ENCODE measurements around the gene AKAP13. TPM values are rescaled to one million over a fixed set of nuclear protein-coding genes. Genes with fewer than 3 reads are reported as not detected.

Gene AKAP13
- polyA plus RNA-seq, 4 donors, result 39.4 to 71.6 (median 58.5) TPM

DNA sequence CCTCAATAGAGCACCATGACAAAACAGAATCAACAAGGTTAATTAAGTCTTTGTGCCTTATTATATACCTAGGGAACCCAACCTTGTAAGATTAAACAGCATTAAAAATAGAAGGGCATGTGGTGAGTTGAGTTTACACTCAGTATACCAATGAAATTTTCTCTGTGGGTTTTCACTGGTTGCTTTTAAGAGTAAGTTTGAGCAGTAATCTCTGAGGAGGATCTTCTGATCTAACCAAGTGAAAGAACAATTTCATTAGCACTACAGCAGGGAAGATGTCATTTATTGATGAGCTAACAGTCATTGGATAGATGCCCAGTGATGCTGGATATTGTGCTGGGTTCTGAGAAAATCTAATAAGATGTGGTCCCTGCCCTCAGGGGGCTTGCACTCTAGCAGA, 26.9 kb upstream of the AKAP13 start:
- Histone ChIP-seq H3K4me3 (ENCODE audit: low read depth in 1 of 3, low read length in 3 of 3) (no peak overlapping the region), H3K27ac (ENCODE audit: low read depth in 1 of 3, low read length in 2 of 3) (no peak overlapping the region), H3K4me1 (ENCODE audit: control insufficient read depth in 3 of 3, insufficient read depth in 2 of 3, low read depth in 1 of 3, low read length in 2 of 3) (peaks cover 0 to 5% (median 0%) of the 10 kb centered on the region in 3 donors), H3K9me3 (ENCODE audit: control insufficient read depth in 2 of 2, insufficient read depth in 1 of 2, low read depth in 1 of 2, low read length in 1 of 2) (no peaks in the 10 kb centered on the region), H3K27me3 (ENCODE audit: control insufficient read depth in 3 of 3, insufficient read depth in 3 of 3, low read length in 3 of 3) (no peaks in the 10 kb centered on the region), H3K36me3 (ENCODE audit: control insufficient read depth in 3 of 3, insufficient read depth in 2 of 3, low read depth in 1 of 3, low read length in 3 of 3) (no peaks in the 10 kb centered on the region)
- no peak for FAIRE-seq
- DNase-seq, result no peak

DNA sequence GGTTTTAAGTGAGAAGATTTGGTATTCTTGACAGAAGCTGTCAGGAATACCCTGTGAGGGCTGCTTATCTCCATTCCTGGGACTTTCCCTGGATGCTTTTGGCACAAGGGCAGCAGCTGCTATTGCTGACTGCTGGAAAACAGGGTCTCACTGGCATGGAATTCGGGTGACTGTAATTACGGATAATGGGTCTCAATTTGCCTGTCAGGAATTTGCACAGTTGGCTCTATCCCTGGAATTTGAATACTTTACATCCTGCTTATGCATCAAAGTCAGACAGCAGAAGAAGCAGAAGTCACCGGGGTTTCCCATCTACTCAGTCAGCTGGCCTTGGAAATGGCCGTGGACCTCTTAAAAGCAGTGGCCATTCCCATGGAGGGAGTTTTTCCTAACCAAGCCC, 25.9 kb upstream of the AKAP13 start:
- FAIRE-seq, result no peak

DNA sequence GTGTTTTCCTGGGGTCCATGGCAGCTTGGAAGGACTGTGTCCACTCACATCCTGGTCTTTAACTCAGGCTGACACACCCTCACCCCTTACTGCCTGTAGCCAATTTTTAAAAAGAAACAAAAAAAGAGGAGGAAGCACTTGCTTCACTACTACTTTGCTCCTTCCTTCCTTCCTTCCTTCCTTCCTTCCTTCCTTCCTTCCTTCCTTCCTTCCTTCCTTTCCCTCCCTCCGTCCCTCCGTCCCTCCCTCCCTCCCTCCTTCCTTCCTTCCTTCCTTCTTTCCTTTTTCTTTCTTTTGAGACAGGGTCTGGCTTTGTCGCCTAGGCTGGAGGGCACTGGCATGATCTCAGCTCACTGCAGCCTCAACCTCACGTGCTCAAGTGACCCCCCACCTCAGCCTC, 25.5 kb upstream of the AKAP13 start:
- Histone ChIP-seq H3K27me3 (ENCODE audit: control insufficient read depth in 3 of 3, insufficient read depth in 3 of 3, low read length in 3 of 3) (no peaks in the 10 kb centered on the region), H3K27ac (ENCODE audit: low read depth in 1 of 3, low read length in 2 of 3) (no peak overlapping the region), H3K9me3 (ENCODE audit: control insufficient read depth in 2 of 2, insufficient read depth in 1 of 2, low read depth in 1 of 2, low read length in 1 of 2) (no peaks in the 10 kb centered on the region), H3K36me3 (ENCODE audit: control insufficient read depth in 3 of 3, insufficient read depth in 2 of 3, low read depth in 1 of 3, low read length in 3 of 3) (no peaks in the 10 kb centered on the region), H3K4me1 (ENCODE audit: control insufficient read depth in 3 of 3, insufficient read depth in 2 of 3, low read depth in 1 of 3, low read length in 2 of 3) (peaks cover 0 to 5% (median 0%) of the 10 kb centered on the region in 3 donors), H3K4me3 (ENCODE audit: low read depth in 1 of 3, low read length in 3 of 3) (no peak overlapping the region)
- WGBS, 3 donors, result 71 to 88% (median 81%) methylated on average over 4 of the region's 4 CpGs
- FAIRE-seq (no peak), DNase-seq (no peak)

More for the DNA sequence above, 25.9 kb upstream of the AKAP13 start:
- no peaks in the 10 kb centered on the region for H3K27me3 ChIP-seq (ENCODE audit: control insufficient read depth in 3 of 3, insufficient read depth in 3 of 3, low read length in 3 of 3)
- H3K36me3 ChIP-seq (ENCODE audit: control insufficient read depth in 3 of 3, insufficient read depth in 2 of 3, low read depth in 1 of 3, low read length in 3 of 3), result no peaks in the 10 kb centered on the region
- no peak overlapping the region for H3K4me3 ChIP-seq (ENCODE audit: low read depth in 1 of 3, low read length in 3 of 3)
- WGBS, 3 donors, result 64 to 80% (median 66%) methylated on average over 4 of the region's 4 CpGs
- no peak for DNase-seq
- no peaks in the 10 kb centered on the region for H3K9me3 ChIP-seq (ENCODE audit: control insufficient read depth in 2 of 2, insufficient read depth in 1 of 2, low read depth in 1 of 2, low read length in 1 of 2)
- peaks cover 0 to 5% (median 0%) of the 10 kb centered on the region in 3 donors for H3K4me1 ChIP-seq (ENCODE audit: control insufficient read depth in 3 of 3, insufficient read depth in 2 of 3, low read depth in 1 of 3, low read length in 2 of 3)
- H3K27ac ChIP-seq (ENCODE audit: low read depth in 1 of 3, low read length in 2 of 3), result no peak overlapping the region

DNA sequence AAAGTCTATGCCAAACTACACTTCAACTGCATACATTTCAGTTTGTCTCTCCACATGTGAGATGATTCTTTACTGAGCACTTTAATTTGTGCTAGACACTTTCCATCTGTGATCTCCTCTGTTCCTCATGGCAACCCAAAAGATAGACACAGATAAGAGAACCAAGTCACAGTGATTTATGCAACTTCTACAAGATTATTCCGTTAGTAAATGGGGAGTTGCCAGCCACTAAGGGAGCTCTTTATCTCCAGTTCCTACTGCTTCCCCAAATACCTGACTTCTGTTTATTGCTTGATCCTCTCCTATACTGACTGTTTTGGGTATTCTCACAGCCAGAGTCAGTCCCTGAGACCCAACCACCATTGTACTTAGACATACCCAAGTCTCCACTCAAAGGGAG, 24.1 kb upstream of the AKAP13 start:
- Histone ChIP-seq H3K27me3 (ENCODE audit: control insufficient read depth in 3 of 3, insufficient read depth in 3 of 3, low read length in 3 of 3) (no peaks in the 10 kb centered on the region), H3K4me1 (ENCODE audit: control insufficient read depth in 3 of 3, insufficient read depth in 2 of 3, low read depth in 1 of 3, low read length in 2 of 3) (peaks cover 0 to 5% (median 0%) of the 10 kb centered on the region in 3 donors), H3K9me3 (ENCODE audit: control insufficient read depth in 2 of 2, insufficient read depth in 1 of 2, low read depth in 1 of 2, low read length in 1 of 2) (no peaks in the 10 kb centered on the region), H3K27ac (ENCODE audit: low read depth in 1 of 3, low read length in 2 of 3) (no peak overlapping the region), H3K36me3 (ENCODE audit: control insufficient read depth in 3 of 3, insufficient read depth in 2 of 3, low read depth in 1 of 3, low read length in 3 of 3) (no peaks in the 10 kb centered on the region), H3K4me3 (ENCODE audit: low read depth in 1 of 3, low read length in 3 of 3) (no peak overlapping the region)
- DNase-seq (no peak), FAIRE-seq (no peak)
- WGBS, 3 donors, result 29 to 57% (median 40%) methylated on average over 1 of the region's 1 CpG

DNA sequence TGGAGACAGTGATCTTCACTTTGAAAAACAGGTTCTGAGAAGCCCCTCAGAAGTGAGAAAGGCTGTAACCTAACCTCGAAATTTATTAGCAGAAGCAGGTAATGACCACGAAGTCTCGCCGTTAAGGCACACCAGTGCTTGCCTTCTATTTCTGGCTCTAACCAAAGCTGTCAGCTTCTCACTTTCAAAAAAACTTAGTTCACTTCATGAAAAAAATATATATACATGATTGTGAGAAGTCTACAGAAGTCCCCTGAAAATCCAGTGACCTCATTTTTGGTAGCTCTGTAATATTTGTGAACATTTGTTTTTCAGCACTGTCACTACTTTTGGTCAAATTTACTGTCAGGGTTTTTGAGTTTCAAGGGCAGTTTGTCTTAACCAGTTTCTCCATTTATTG, 19.1 kb upstream of the AKAP13 start:
- Histone ChIP-seq H3K27ac (ENCODE audit: low read depth in 1 of 3, low read length in 2 of 3) (no peak overlapping the region), H3K4me3 (ENCODE audit: low read depth in 1 of 3, low read length in 3 of 3) (no peak overlapping the region), H3K36me3 (ENCODE audit: control insufficient read depth in 3 of 3, insufficient read depth in 2 of 3, low read depth in 1 of 3, low read length in 3 of 3) (no peaks in the 10 kb centered on the region), H3K4me1 (ENCODE audit: control insufficient read depth in 3 of 3, insufficient read depth in 2 of 3, low read depth in 1 of 3, low read length in 2 of 3) (peaks cover 0 to 5% (median 0%) of the 10 kb centered on the region in 3 donors), H3K9me3 (ENCODE audit: control insufficient read depth in 2 of 2, insufficient read depth in 1 of 2, low read depth in 1 of 2, low read length in 1 of 2) (no peaks in the 10 kb centered on the region), H3K27me3 (ENCODE audit: control insufficient read depth in 3 of 3, insufficient read depth in 3 of 3, low read length in 3 of 3) (no peaks in the 10 kb centered on the region)
- FAIRE-seq (no peak), DNase-seq (no peak)
- 77 to 84% (median 78%) methylated on average over 4 of the region's 4 CpGs for WGBS, 3 donors

DNA sequence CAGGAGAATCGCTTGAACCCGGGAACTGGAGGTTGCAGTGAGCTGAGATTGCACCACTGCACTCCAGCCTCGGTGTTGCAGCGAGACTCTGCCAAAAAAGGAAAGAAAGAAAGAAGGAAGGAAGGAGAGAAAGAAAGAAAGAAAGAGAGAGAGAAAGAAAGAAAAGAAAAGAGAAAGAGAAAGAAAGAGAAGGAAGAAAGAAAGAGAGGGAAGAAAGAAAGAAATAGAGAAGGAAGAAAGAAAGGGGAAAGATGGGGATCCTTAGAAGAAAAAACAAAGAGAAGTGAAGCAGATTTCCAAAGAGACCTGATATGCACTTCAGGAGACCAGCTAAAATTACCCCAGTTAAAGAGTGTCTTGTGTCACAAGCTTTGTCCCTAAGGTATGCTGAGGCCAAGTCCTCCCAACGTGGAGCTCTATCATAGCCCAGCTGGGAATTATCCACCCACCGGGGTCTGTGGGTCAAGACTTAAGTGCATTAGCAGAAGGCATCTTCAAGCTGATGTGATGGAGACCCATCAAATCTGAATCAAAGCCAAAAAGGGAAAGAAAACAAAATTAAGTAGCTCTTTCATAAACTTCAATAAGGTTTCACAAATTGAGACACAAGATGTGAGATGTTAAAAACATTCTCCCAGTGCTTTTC, 17.8 kb upstream of the AKAP13 start:
- H3K4me1 ChIP-seq (ENCODE audit: control insufficient read depth in 3 of 3, insufficient read depth in 2 of 3, low read depth in 1 of 3, low read length in 2 of 3), result peaks cover 0 to 3% (median 0%) of the 10 kb centered on the region in 3 donors
- H3K36me3 ChIP-seq (ENCODE audit: control insufficient read depth in 3 of 3, insufficient read depth in 2 of 3, low read depth in 1 of 3, low read length in 3 of 3), result no peaks in the 10 kb centered on the region
- no peak overlapping the region for H3K27ac ChIP-seq (ENCODE audit: low read depth in 1 of 3, low read length in 2 of 3)
- DNase-seq, result no peak
- no peak for FAIRE-seq
- 86 to 97% (median 88%) methylated on average over 6 of the region's 6 CpGs for WGBS, 3 donors
- no peaks in the 10 kb centered on the region for H3K27me3 ChIP-seq (ENCODE audit: control insufficient read depth in 3 of 3, insufficient read depth in 3 of 3, low read length in 3 of 3)
- no peaks in the 10 kb centered on the region for H3K9me3 ChIP-seq (ENCODE audit: control insufficient read depth in 2 of 2, insufficient read depth in 1 of 2, low read depth in 1 of 2, low read length in 1 of 2)
- no peak overlapping the region for H3K4me3 ChIP-seq (ENCODE audit: low read depth in 1 of 3, low read length in 3 of 3)

DNA sequence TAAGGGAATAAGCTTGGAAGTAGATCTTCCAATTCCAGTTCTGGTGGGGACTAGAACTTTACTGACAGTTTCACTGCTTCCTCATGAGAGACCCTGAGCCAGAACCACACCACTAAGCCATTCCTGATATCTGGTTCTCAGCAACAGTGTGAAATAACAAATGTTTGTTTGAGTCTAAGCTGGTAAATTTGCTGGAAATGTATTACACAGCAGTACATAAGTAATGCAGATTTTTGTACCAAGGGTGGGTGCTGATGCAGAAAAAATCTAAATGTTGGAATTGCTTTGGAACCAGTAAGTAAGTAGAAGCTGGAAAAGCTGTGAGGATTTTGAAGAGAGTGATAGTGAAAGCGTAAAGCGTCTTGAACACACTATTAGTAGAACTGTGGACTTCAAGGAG, 14.4 kb upstream of the AKAP13 start:
- no peaks in the 10 kb centered on the region for H3K4me1 ChIP-seq (ENCODE audit: control insufficient read depth in 3 of 3, insufficient read depth in 2 of 3, low read depth in 1 of 3, low read length in 2 of 3)
- H3K27me3 ChIP-seq (ENCODE audit: control insufficient read depth in 3 of 3, insufficient read depth in 3 of 3, low read length in 3 of 3), result no peaks in the 10 kb centered on the region
- 93 to 95% (median 95%) methylated on average over 2 of the region's 2 CpGs for WGBS, 3 donors
- H3K27ac ChIP-seq (ENCODE audit: low read depth in 1 of 3, low read length in 2 of 3), result no peak overlapping the region
- DNase-seq (no peak), FAIRE-seq (no peak)
- H3K9me3 ChIP-seq (ENCODE audit: control insufficient read depth in 2 of 2, insufficient read depth in 1 of 2, low read depth in 1 of 2, low read length in 1 of 2), result no peaks in the 10 kb centered on the region
- H3K36me3 ChIP-seq (ENCODE audit: control insufficient read depth in 3 of 3, insufficient read depth in 2 of 3, low read depth in 1 of 3, low read length in 3 of 3), result no peaks in the 10 kb centered on the region
- no peak overlapping the region for H3K4me3 ChIP-seq (ENCODE audit: low read depth in 1 of 3, low read length in 3 of 3)

DNA sequence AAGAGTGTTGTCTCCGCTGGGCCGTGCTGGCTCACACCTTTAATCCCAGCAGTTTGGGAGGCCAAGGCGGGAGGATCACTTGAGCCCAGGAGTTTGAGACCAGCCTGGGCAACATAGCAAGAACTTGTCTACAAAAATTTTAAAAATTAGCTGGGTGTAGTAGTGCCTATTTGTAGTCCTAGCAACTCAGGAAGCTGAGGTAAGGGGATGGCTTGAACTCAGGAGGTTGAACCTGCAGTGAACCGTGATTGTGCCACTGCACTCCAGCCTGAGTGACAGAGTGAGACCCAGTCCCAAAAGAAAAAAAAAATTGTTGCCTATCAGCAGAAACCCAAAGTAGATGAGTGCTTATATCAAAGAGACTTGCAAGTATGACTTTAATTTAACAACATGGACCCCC, 12.7 kb upstream of the AKAP13 start:
- H3K4me3 ChIP-seq (ENCODE audit: low read depth in 1 of 3, low read length in 3 of 3), result no peak overlapping the region
- no peaks in the 10 kb centered on the region for H3K4me1 ChIP-seq (ENCODE audit: control insufficient read depth in 3 of 3, insufficient read depth in 2 of 3, low read depth in 1 of 3, low read length in 2 of 3)
- no peak overlapping the region for H3K27ac ChIP-seq (ENCODE audit: low read depth in 1 of 3, low read length in 2 of 3)
- DNase-seq, result no peak
- H3K36me3 ChIP-seq (ENCODE audit: control insufficient read depth in 3 of 3, insufficient read depth in 2 of 3, low read depth in 1 of 3, low read length in 3 of 3), result no peaks in the 10 kb centered on the region
- no peaks in the 10 kb centered on the region for H3K9me3 ChIP-seq (ENCODE audit: control insufficient read depth in 2 of 2, insufficient read depth in 1 of 2, low read depth in 1 of 2, low read length in 1 of 2)
- H3K27me3 ChIP-seq (ENCODE audit: control insufficient read depth in 3 of 3, insufficient read depth in 3 of 3, low read length in 3 of 3), result no peaks in the 10 kb centered on the region
- FAIRE-seq, result no peak
- WGBS, 3 donors, result 88 to 93% (median 92%) methylated on average over 4 of the region's 4 CpGs

DNA sequence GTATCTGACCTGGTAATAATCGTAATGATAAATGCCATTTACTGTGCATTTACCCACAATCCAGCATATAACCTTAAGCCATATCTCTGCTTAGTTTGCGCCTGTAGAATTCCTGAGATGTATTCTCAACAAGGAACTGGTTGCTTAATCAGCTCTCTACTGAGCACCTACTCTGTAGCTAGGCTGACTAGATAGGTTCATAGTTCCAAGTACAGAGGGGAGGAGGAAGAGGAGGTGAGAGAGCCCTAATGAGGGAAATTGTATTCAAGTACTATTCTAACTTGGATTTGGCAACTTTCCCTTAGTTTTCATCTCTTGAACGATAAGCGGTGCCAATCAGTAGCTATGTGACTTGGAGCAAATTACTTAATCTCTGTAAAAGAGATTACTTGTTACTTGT, 5.6 kb upstream of the AKAP13 start:
- no peaks in the 10 kb centered on the region for H3K36me3 ChIP-seq (ENCODE audit: control insufficient read depth in 3 of 3, insufficient read depth in 2 of 3, low read depth in 1 of 3, low read length in 3 of 3)
- H3K27me3 ChIP-seq (ENCODE audit: control insufficient read depth in 3 of 3, insufficient read depth in 3 of 3, low read length in 3 of 3), result no peaks in the 10 kb centered on the region
- DNase-seq (peak; percentile 51 to 93), FAIRE-seq (no peak)
- no peak overlapping the region for H3K4me3 ChIP-seq (ENCODE audit: low read depth in 1 of 3, low read length in 3 of 3)
- H3K4me1 ChIP-seq (ENCODE audit: control insufficient read depth in 3 of 3, insufficient read depth in 2 of 3, low read depth in 1 of 3, low read length in 2 of 3), result peaks cover 0 to 3% (median 0%) of the 10 kb centered on the region in 3 donors
- H3K9me3 ChIP-seq (ENCODE audit: control insufficient read depth in 2 of 2, insufficient read depth in 1 of 2, low read depth in 1 of 2, low read length in 1 of 2), result no peaks in the 10 kb centered on the region
- H3K27ac ChIP-seq (ENCODE audit: low read depth in 1 of 3, low read length in 2 of 3), result no peak overlapping the region
- 24 to 65% (median 45%) methylated on average over 4 of the region's 4 CpGs for WGBS, 3 donors
